Measurements from ENCODE around the gene GLT8D2. TPM values are rescaled to one million over a fixed set of nuclear protein-coding genes. Genes with fewer than 3 reads are reported as not detected.

The GLT8D2 gene
- total RNA-seq, 1 experiment from 2014 or later = 2.0 TPM

DNA sequence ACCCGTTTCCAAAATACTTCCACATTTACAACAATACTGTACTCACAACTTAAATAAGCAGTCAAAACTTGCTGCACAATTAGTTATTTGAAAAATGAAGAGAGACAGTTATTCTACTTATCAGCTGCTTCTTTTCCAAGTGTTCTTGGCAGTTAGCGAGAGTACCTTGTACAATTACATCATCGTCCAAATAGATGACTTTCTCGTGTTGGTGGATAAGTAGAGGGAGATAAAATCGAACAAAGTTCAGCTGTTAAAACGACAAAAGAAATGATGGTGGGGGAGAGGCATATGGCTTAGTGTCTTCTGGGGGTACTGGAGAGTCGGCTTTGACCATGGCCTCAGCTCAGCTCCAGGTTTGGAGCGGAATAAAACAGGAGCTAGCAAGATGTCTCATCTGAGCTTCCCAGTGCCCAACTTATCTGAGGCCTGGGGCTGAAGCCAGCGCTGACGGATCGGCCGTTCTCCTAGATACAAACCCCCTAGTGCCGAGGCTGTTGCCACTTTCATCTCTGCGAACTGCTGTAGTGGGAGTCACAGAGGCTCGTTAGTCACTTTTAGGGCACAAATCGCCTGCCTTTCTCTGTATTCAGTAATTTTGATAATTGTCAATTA is 52.6 kb downstream of the GLT8D2 start:
- no peaks in the 10 kb centered on the region for H3K9me3 Mint-ChIP-seq (ENCODE audit: unreplicated experiment)
- no peak overlapping the region for H3K4me3 Mint-ChIP-seq (ENCODE audit: unreplicated experiment)
- H3K4me1 Mint-ChIP-seq (ENCODE audit: insufficient read depth, unreplicated experiment) = no peaks in the 10 kb centered on the region
- ChIA-PET POLR2A (interaction anchor here (1.0 to 2.6 kb wide), 3 partner anchors 17 to 45 kb away, joined by 3 to 15 read pairs (median 3); partner anchors contain the start of gene TDG), CTCF (interaction anchor here (1.4 to 1.6 kb wide), 2 partner anchors 12 to 33 kb away, joined by 4 read pairs; no protein-coding TSS in a partner anchor)
- no peak overlapping the region for H3K27ac Mint-ChIP-seq (ENCODE audit: low read depth, unreplicated experiment)
- DNase-seq (ENCODE audit: unreplicated experiment) = no peak
- TF ChIP-seq, protein P1, sequence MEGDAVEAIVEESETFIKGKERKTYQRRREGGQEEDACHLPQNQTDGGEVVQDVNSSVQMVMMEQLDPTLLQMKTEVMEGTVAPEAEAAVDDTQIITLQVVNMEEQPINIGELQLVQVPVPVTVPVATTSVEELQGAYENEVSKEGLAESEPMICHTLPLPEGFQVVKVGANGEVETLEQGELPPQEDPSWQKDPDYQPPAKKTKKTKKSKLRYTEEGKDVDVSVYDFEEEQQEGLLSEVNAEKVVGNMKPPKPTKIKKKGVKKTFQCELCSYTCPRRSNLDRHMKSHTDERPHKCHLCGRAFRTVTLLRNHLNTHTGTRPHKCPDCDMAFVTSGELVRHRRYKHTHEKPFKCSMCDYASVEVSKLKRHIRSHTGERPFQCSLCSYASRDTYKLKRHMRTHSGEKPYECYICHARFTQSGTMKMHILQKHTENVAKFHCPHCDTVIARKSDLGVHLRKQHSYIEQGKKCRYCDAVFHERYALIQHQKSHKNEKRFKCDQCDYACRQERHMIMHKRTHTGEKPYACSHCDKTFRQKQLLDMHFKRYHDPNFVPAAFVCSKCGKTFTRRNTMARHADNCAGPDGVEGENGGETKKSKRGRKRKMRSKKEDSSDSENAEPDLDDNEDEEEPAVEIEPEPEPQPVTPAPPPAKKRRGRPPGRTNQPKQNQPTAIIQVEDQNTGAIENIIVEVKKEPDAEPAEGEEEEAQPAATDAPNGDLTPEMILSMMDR (IDR thresholded peaks at IDR 0.05; ENCODE audit: unreplicated experiment) = no peak
- intact Hi-C loops (cut with micrococcal nuclease) = no loop called here
- H3K27me3 Mint-ChIP-seq (ENCODE audit: insufficient read depth, unreplicated experiment) = no peaks in the 10 kb centered on the region
- H3K36me3 Mint-ChIP-seq (ENCODE audit: insufficient read depth, unreplicated experiment) = no peaks in the 10 kb centered on the region
- BruUV-seq (replicated peaks) = no TSS peak

DNA sequence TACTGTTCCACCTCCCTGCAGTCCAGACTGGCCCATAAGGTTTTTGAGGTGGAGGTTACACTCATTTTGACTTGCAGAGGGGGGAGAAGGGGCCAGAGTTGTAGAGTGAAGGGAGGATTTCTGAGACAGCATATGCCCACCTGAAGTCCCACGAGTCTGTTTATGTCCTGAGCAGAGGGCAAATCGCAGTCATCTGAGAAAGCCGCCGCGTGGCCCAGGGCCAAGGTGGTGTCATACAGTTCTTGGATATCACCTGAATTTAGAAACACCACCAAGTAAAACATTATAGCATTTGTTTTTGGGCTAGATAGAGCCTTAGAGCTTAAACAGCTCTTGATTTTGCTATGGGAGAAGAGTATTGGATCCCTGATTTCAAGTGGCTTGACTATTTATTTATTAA is 53.4 kb downstream of the GLT8D2 start:
- no TSS peak for BruUV-seq (replicated peaks)
- ChIA-PET CTCF (interaction anchor here (0.7 to 1.6 kb wide), 3 partner anchors 12 to 32 kb away, joined by 4 read pairs; no protein-coding TSS in a partner anchor), POLR2A (interaction anchor here (1.0 to 2.6 kb wide), 4 partner anchors 17 to 62 kb away, joined by 3 to 15 read pairs (median 3); partner anchors contain the start of gene TDG)
- TF ChIP-seq, protein P1 (IDR thresholded peaks at IDR 0.05; ENCODE audit: unreplicated experiment) = no peak
- peaks cover under 1% of the 10 kb centered on the region for H3K36me3 Mint-ChIP-seq (ENCODE audit: insufficient read depth, unreplicated experiment)
- no peaks in the 10 kb centered on the region for H3K4me1 Mint-ChIP-seq (ENCODE audit: insufficient read depth, unreplicated experiment)
- no peaks in the 10 kb centered on the region for H3K27me3 Mint-ChIP-seq (ENCODE audit: insufficient read depth, unreplicated experiment)
- no peak overlapping the region for H3K27ac Mint-ChIP-seq (ENCODE audit: low read depth, unreplicated experiment)
- no peak for DNase-seq (ENCODE audit: unreplicated experiment)
- no peaks in the 10 kb centered on the region for H3K9me3 Mint-ChIP-seq (ENCODE audit: unreplicated experiment)
- intact Hi-C loops (cut with micrococcal nuclease) = no loop called here
- no peak overlapping the region for H3K4me3 Mint-ChIP-seq (ENCODE audit: unreplicated experiment)

DNA sequence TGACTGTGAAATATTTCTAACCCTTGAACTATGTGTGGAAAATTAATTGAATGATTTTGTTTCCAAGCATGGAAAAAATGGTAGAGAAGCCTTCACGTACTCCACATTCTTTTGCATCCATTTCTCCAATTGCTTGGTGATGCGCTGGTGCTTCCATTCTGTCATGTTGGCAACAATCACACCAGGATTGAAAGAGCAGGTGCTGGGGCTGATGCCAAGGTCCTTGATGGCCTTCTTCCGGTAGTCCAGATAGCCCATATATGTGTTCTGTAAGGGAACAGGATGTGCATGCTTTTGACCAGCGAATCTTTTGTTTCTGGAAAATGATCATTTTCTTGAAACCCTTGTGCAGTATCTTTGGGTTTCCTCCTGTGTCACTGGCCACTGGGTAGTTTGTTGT is 55.8 kb downstream of the GLT8D2 start:
- ChIA-PET CTCF (no interaction called here), POLR2A (no interaction called here)
- Mint-ChIP-seq H3K4me1 (ENCODE audit: insufficient read depth, unreplicated experiment) (no peaks in the 10 kb centered on the region), H3K9me3 (ENCODE audit: unreplicated experiment) (no peaks in the 10 kb centered on the region), H3K4me3 (ENCODE audit: unreplicated experiment) (no peak overlapping the region), H3K27ac (ENCODE audit: low read depth, unreplicated experiment) (no peak overlapping the region), H3K27me3 (ENCODE audit: insufficient read depth, unreplicated experiment) (no peaks in the 10 kb centered on the region), H3K36me3 (ENCODE audit: insufficient read depth, unreplicated experiment) (peaks cover 6% of the 10 kb centered on the region)
- BruUV-seq (replicated peaks) = no TSS peak
- TF ChIP-seq, protein P1 (IDR thresholded peaks at IDR 0.05; ENCODE audit: unreplicated experiment) = no peak
- no peak for DNase-seq (ENCODE audit: unreplicated experiment)
- intact Hi-C loops (cut with micrococcal nuclease) = no loop called here

DNA sequence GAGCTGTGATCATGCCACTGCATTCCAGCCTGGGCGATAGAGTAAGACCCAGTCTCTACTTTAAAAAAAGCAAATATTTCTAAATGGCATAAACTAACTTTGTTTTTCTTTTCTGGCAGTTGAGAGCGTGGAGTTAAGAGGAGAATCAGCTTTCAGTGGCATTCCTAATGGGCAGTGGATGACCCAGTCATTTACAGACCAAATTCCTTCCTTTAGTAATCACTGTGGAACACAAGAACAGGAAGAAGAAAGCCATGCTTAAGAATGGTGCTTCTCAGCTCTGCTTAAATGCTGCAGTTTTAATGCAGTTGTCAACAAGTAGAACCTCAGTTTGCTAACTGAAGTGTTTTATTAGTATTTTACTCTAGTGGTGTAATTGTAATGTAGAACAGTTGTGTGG is 63.2 kb downstream of the GLT8D2 start:
- Mint-ChIP-seq H3K4me1 (ENCODE audit: insufficient read depth, unreplicated experiment) (no peaks in the 10 kb centered on the region), H3K27ac (ENCODE audit: low read depth, unreplicated experiment) (no peak overlapping the region), H3K4me3 (ENCODE audit: unreplicated experiment) (no peak overlapping the region), H3K36me3 (ENCODE audit: insufficient read depth, unreplicated experiment) (peaks cover 59% of the 10 kb centered on the region), H3K27me3 (ENCODE audit: insufficient read depth, unreplicated experiment) (no peaks in the 10 kb centered on the region), H3K9me3 (ENCODE audit: unreplicated experiment) (no peaks in the 10 kb centered on the region)
- DNase-seq (ENCODE audit: unreplicated experiment) = no peak
- CTCF ChIA-PET = no interaction called here
- intact Hi-C loops (cut with micrococcal nuclease) = no loop called here
- TF ChIP-seq, protein P1 (IDR thresholded peaks at IDR 0.05; ENCODE audit: unreplicated experiment) = no peak
- BruUV-seq (replicated peaks) = no TSS peak
- POLR2A ChIA-PET = no interaction called here

All from MCF 10A (cell line).